NOMO-1 (cell line): Measurements from ENCODE around the gene SPATA25.

Experiments
- DNase-seq, 2 experiments: peaks; one replicate each; lab custom pipeline; 2025; ENCODE audit not compliant: unreplicated experiment in 2 of 2; lab: John Stamatoyannopoulos, UW

The SPATA25 gene

GRCh38 chr20:45841407-45842129 is 45.9 kb downstream of the SPATA25 start:
- no peak for DNase-seq

DNA sequence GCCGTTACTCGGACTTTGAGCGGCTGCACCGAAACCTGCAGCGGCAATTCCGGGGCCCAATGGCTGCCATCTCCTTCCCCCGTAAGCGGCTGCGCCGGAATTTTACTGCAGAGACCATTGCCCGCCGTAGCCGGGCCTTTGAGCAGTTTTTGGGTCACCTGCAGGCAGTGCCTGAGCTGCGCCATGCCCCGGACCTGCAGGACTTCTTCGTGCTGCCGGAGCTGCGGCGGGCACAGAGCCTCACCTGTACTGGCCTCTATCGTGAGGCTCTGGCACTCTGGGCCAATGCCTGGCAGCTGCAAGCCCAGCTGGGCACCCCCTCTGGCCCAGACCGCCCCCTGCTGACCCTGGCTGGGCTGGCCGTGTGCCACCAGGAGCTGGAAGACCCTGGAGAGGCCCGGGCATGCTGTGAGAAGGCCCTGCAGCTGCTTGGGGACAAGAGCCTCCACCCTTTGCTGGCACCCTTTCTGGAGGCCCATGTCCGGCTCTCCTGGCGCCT is 46.7 kb downstream of the SPATA25 start:
- no peak for DNase-seq

DNA sequence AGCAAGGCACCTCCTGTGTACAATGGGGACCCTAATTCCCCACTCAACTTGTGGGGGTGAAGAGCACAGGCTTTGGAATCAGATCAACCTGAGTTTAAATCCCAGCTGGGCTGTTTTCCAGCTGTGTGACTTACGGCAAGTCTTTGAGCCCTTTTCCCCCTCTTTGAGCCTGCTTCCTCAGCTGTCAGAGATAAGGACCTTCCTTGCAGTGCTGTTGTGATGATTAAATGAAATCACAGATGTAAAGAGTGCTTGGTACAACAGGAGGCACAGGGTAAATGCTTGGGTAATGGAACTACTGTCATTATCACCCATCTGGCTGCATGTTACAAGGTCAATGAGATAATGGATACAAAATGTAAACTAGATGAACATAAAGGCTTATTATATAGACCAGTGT is 50.6 kb downstream of the SPATA25 start:
- DNase-seq = no peak
